ENCODE data around the gene SLC26A6. TPM values are rescaled to one million over a fixed set of nuclear protein-coding genes. Genes with fewer than 3 reads are reported as not detected.

Gene SLC26A6
- total RNA-seq, 2 experiments from 2014 or later, result 30.4 to 32.8 TPM

- ChIA-PET CTCF (no interaction called here), POLR2A (no interaction called here)
Measured at GRCh38 chr3:48639944-48640606, 4.8 kb upstream of the SLC26A6 start.

GRCh38 chr3:48637305-48637704 is 2.0 kb upstream of the SLC26A6 start:
- ChIA-PET POLR2A (no interaction called here), CTCF (no interaction called here)

DNA sequence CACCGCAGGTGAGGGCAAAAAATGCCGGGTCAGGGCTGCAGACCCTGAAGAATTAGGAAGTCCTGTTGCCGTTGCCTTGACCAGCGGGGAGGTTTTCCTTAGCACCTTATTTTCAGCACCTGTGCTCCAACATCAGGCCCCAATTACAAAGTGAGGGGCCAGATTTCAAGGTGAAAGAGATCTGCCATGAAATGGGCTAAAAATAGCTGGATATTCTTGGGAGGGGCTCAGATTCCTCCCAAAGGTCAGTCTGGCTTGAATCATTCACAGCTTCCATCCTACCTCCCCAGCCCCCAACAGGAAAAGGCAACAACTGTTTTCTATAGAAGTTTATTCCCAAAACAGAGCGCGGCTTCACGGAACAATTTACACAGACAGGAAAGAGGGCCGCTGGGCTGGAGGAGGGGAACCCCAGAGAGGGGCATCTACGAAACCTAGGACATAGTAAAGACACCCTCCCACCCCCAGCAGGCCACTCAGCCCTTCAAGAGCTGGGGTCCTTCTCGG is 941 bp upstream of the SLC26A6 start:
- POLR2A ChIA-PET, result interaction anchor here (0.6 to 0.9 kb wide), 2 partner anchors 50 to 118 kb away, joined by 3 to 4 read pairs; partner anchors contain the start of gene NCKIPSD
- CTCF ChIA-PET, result interaction anchor here (0.9 to 3.4 kb wide), 20 partner anchors 9 to 235 kb away, joined by 3 to 24 read pairs (median 4); partner anchors contain the start of genes CCDC51, CELSR3, NCKIPSD and PFKFB4

- CTCF ChIA-PET, result interaction anchor here (0.7 to 3.4 kb wide), 17 partner anchors 9 to 199 kb away, joined by 3 to 24 read pairs (median 5); partner anchors contain the start of genes CCDC51, NCKIPSD, PFKFB4 and TMA7
- POLR2A ChIA-PET, result interaction anchor here (0.5 to 2.1 kb wide), 4 partner anchors 11 to 177 kb away, joined by 3 to 8 read pairs (median 4); no protein-coding TSS in a partner anchor
Measured at GRCh38 chr3:48634661-48635221, 520 bp downstream of the SLC26A6 start.

GRCh38 chr3:48633743-48634142 is 1.5 kb downstream of the SLC26A6 start:
- ChIA-PET POLR2A (interaction anchor here (2.1 kb wide), 1 partner anchor 23 kb away, joined by 8 read pairs; no protein-coding TSS in a partner anchor), CTCF (interaction anchor here (0.7 to 3.4 kb wide), 8 partner anchors 15 to 198 kb away, joined by 3 to 24 read pairs (median 4); partner anchors contain the start of genes PFKFB4 and UQCRC1)

DNA sequence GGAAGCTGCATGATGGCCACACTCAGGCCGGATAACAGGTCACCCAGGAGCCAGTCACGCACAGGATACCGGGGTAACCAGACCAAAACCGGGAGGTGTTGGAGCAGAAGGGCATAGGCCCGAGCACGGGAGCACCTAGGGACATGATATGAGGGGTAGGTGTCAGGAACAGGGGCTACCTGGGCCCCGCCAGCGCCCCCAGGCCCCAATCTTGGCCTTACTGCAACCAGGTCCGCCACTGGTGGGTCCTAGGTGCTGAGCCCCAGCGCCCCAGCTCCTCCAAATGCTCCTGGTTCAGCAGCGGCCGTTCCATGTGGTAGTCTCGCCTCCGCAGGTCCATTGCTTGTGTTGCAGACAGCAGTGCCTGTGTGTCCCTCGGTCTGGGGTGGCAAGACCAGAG is 2.0 kb downstream of the SLC26A6 start:
- ChIA-PET CTCF (interaction anchor here (1.1 to 2.8 kb wide), 3 partner anchors 22 to 51 kb away, joined by 3 to 24 read pairs (median 4); partner anchors contain the start of gene UQCRC1), POLR2A (no interaction called here)

DNA sequence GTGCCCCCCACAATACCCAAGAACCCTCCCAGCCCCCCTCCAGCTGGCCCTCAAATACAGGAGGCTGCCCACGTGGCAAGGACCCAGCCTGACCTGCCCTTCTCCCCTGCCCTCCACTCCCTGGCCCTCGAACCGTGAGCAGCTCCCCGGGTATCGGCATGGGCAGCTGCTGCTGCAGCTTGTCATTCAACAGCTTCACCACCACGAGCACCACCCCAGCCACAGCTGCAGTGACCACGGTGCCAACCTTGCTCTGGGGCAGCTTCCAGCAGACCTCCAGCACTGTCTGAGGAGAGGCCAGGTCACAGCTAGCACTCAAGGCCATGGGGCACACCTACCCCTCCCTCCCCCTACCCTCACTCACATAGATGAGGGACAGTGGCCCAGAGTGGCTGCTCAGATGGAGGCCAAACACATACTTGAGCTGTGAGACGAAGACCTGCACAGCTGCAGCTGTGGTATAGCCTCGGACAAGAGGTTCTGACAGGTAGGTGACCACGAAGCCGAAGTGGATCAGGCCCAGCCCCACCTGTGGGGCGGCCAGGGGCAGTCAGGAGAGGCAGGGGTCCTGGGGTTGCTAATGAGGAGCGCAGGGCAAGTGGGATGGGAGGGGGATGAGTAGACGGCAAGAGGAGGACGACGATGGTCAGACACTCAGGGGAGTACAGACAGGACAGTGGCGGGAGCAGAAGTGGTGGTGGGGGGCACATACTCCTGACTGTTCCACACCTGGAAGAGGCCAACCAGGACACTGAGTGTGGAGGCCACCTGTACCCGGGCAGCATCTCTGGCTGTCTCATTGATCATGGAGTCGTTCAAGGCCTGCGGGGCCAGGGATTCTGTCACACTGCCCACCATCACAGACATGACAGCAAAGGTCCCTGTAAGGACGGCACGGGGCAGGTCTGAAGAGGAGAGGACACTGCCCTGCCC is 3.5 kb downstream of the SLC26A6 start:
- CTCF ChIA-PET, result no interaction called here

DNA sequence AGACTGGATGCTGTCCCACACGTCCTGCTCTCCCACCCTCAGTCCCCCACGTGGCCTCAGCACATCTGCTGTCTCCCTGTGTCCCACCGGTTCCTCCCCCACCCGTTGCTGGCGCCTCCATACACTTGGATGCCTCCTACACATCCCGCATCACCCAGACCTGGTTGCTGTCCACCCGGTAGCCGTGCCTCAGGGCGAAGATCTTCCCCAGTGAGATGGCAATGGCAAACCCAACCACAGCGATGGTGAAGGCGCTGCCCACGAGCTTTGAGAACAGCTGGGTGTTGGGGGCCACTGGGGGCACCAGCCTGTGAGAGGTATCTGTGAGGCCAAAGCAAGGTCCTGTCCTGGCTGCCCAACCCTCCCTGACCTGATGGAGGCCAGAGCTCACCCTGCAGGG is 4.4 kb downstream of the SLC26A6 start:
- ChIA-PET POLR2A (no interaction called here), CTCF (no interaction called here)

More for the DNA sequence above, 3.5 kb downstream of the SLC26A6 start:
- POLR2A ChIA-PET, result no interaction called here

- ChIA-PET CTCF (no interaction called here), POLR2A (no interaction called here)
Measured at GRCh38 chr3:48630407-48630806, 4.9 kb downstream of the SLC26A6 start.

- CTCF ChIA-PET, result no interaction called here
Measured at GRCh38 chr3:48629894-48630293, 5.4 kb downstream of the SLC26A6 start.

DNA sequence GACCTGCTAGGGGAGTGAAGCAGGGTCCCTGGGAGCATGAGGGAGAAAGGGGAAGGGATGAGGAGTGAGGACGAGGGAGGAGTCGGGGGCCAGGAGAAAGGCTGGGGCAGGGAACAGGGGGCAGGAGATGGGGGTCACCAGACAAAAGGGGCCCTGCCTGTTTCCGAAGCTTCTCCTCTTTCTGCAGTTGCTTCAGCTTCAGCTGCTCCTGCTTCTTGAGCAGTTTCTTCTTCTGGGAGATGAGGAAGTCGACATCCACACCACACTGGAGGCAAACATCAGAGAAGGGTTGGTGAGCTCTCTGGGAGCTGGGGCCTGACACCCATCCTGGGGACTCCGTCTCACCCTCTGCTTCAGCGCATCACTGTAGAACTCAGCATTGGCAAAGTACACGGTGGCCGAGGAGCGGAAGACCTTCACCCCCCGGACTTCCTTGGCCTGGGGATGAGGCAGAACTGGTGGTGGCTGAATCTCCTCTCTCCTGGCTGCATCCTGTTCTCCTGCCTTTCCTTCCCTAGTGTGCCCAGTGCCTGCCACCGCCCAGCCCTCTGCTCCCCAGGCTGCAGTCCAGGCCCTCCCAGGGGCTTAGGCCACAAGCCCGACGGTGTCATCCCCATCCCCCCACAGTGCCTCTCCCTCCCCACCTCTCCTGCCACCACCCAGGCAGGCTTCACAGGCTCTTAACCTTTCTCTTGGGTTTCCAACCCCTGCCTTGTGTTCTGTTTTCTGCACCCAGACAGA is 6.8 kb downstream of the SLC26A6 start:
- CTCF ChIA-PET, result no interaction called here
- POLR2A ChIA-PET, result no interaction called here

More at GRCh38 chr3:48629894-48630293, 5.4 kb downstream of the SLC26A6 start:
- POLR2A ChIA-PET, result no interaction called here

DNA sequence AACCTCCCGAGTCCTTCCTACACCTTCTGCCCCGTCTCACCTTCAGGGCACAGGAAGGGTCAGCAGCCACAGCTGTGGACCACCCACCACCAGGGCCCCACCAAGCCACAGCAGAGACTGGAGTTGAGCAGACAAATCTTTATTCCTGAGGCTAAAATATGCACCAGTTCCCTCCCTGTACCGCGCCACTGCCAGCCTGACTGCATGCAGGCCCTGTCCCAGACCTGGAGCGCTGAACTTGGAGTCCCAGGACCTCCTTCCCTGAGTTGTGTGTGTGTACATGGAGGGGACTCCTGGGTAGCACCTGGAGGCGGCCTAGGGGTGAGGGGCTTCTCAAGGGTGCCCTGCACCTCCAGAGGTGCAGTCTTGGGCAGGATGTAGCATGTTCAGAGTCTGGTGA is 9.7 kb downstream of the SLC26A6 start:
- POLR2A ChIA-PET, result no interaction called here
- CTCF ChIA-PET, result interaction anchor here (1.4 kb wide), 1 partner anchor 9 kb away, joined by 4 read pairs; the partner anchor contains the start of gene SLC26A6

DNA sequence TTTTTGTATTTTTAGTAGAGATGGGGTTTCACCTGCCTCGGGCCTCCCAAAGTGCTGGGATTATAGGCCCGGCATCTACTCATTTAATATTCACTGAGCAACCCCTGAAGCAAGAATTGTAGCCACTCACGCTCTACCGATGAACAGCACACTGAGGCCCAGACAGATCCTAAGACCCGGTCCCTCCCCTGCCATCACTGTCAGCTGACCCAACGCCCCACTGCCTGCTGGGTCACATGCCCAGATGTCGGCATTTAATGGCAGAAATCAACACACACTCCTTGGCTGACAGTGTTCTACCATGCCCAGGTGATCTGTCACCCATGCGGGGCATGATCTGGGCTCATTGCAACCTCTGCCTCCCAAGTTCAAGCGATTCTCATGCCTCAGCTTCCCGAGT is 10.5 kb downstream of the SLC26A6 start:
- CTCF ChIA-PET, result interaction anchor here (0.6 to 1.7 kb wide), 2 partner anchors 75 to 170 kb away, joined by 3 to 4 read pairs; no protein-coding TSS in a partner anchor
- POLR2A ChIA-PET, result no interaction called here

DNA sequence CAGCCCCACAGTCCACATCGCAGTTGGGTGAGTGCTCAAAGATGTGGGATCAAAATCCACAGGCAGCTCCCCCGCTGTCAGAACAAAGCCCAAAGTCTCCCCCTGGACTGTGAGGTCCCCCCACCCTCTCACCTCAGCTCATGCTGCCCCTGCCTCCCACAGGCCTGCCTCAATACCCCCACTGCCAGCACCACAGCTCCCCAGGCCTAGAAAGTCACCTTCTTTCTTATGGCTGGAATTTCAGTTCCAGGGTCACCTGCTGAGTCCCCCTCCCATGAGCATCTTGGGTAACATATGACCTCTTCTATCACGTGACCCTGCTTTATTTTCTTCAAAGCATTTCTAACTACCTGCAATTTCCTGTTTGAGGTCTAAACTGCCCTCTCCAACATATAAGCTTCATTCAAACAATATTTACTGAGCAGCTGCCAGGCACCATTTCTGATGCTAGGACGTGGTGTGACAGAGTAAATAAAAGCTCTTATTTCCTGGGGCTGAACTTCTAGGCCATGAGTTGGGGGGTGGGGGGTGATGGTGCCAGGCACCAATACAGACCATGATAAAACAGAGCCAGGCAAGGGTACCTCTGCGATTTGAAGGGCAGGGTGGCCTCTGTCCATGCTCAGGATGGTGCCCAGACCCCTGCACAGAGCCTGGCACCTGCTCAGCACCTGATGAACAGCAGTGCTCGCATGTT is 11.3 kb downstream of the SLC26A6 start:
- CTCF ChIA-PET, result interaction anchor here (0.6 to 1.7 kb wide), 4 partner anchors 13 to 559 kb away, joined by 3 to 4 read pairs (median 4); no protein-coding TSS in a partner anchor
- POLR2A ChIA-PET, result interaction anchor here (0.7 to 1.2 kb wide), 2 partner anchors 11 to 373 kb away, joined by 3 to 5 read pairs; partner anchors contain the start of gene SLC26A6

- POLR2A ChIA-PET, result no interaction called here
Measured at GRCh38 chr3:48621461-48621869, 13.8 kb downstream of the SLC26A6 start, which contains the start of gene TMEM89. Gene TMEM89 (minus strand): TSS chr3:48621769. CDS start chr3:48621756, 13 bp downstream.

DNA sequence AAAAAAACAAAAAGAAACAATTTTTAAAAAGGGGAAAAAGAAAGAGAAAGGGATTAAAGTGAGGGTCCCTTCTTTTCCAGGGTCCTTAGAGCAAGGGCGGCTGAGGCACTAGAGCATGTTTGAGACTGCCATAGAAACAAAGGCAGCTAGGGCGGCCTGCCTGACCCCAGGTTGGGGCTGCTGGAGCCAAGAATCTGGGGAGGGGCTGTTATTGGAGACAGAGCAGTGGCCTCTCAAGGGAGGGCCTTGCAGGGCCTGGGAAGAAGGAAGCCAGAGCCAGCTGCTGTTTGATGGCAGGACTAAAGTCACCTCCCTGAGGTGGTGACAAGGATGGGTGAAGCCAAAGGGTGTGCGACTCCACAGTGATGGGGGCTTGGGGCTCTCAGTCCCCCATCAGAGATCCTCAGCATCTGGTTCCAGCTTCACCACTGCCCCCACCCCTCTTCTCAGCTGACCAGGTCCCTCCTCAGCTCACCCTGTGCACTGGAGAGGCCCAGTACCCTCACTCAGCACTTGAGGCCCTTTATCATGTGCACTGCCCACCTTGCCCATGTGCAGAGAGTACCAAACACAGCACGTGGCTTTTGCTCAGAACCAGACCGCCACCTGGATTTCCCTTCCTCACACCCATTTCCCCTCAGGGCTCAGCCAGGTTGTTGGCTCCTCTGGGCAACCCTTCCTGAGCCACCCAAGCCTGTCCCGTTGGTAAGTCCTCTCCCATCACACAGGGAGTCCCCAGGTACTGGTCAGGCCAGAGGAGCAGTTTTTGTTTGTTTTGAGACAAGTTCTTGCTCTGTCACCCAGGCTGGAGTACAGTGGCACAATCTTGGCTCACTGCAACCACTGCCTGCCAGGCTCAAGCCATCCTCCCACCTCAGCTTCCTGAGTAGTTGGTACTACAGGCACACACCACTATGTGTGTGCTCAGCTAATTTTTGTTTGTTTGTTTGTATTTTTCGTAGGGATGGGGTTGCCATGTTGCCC is 15.4 kb downstream of the SLC26A6 start:
- ChIA-PET POLR2A (no interaction called here), CTCF (interaction anchor here (0.6 kb wide), 1 partner anchor 13 kb away, joined by 3 read pairs; no protein-coding TSS in a partner anchor)

More at GRCh38 chr3:48621461-48621869, 13.8 kb downstream of the SLC26A6 start, which contains the start of gene TMEM89:
- CTCF ChIA-PET, result interaction anchor here (1.1 kb wide), 1 partner anchor 14 kb away, joined by 3 read pairs; no protein-coding TSS in a partner anchor

Measured in activated CD8-positive, alpha-beta memory T cell treated with anti-CD3 and anti-CD28 coated beads for 36 hours (primary cell).